HepG2 (cell line): ENCODE results near the gene TRIM54. TPM values are rescaled to one million over a fixed set of nuclear protein-coding genes. Genes with fewer than 3 reads are reported as not detected.

Experiments
- CCDC6 ChIP-seq: sonication (generic); formaldehyde crosslinking; IDR thresholded peaks from 2 replicates; pipeline ENCODE4 v1.8.1; 2022; ENCODE audit warnings: mild to moderate bottlenecking, missing genetic modification reagents, moderate library complexity
- FIP1L1 ChIP-seq: fragments of 200-400 bp; formaldehyde crosslinking; IDR thresholded peaks from 2 replicates; pipeline ENCODE4 v1.6.1; 2018; ENCODE audit warnings: low read depth, mild to moderate bottlenecking, low read length, moderate library complexity, borderline replicate concordance; ENCODE audit not compliant: insufficient read depth
- HNF1B ChIP-seq: sonication (generic); formaldehyde crosslinking; IDR thresholded peaks from 2 replicates; pipeline ENCODE4 v1.5.1; 2020; ENCODE audit warnings: mild to moderate bottlenecking, moderate library complexity, missing genetic modification reagents
- KAT2B ChIP-seq: fragments of 150-350 bp; IDR thresholded peaks from 2 replicates; pipeline ENCODE4 v1.6.1; 2014; ENCODE audit warnings: low read depth, low read length, borderline replicate concordance
- KIAA2018 ChIP-seq: sonication (generic); formaldehyde crosslinking; IDR thresholded peaks from 2 replicates; pipeline ENCODE4 v1.5.0; 2020; ENCODE audit warnings: mild to moderate bottlenecking, missing genetic modification reagents, borderline replicate concordance
- MEIS2 ChIP-seq: sonication (generic); formaldehyde crosslinking; IDR thresholded peaks from 2 replicates; pipeline ENCODE4 v1.9.0; 2021; ENCODE audit warnings: mild to moderate bottlenecking, missing genetic modification reagents
- NFRKB ChIP-seq: fragments of 450-650 bp; IDR thresholded peaks from 2 replicates; pipeline ENCODE4 v1.6.1; 2017
- PRMT3 ChIP-seq: sonication (generic); formaldehyde crosslinking; IDR thresholded peaks from 2 replicates; pipeline ENCODE4 v1.8.1; 2022; ENCODE audit warnings: low read depth, mild to moderate bottlenecking, moderate library complexity, missing genetic modification reagents, borderline replicate concordance
- SALL2 ChIP-seq: sonication (generic); formaldehyde crosslinking; IDR thresholded peaks from 2 replicates; pipeline ENCODE4 v1.8.1; 2023; ENCODE audit warnings: mild to moderate bottlenecking, missing genetic modification reagents, inconsistent platforms
- SIX1 ChIP-seq: sonication (generic); formaldehyde crosslinking; IDR thresholded peaks from 2 replicates; pipeline ENCODE4 v1.4.0; 2020; ENCODE audit warnings: missing genetic modification reagents, borderline replicate concordance
- ZBTB46 ChIP-seq: sonication (generic); formaldehyde crosslinking; IDR thresholded peaks from 2 replicates; pipeline ENCODE4 v1.4.0; 2020; ENCODE audit warnings: mild to moderate bottlenecking, missing genetic modification reagents, borderline replicate concordance
- ZFP1 ChIP-seq: IDR thresholded peaks from 2 replicates; pipeline ENCODE4 v1.6.1; 2016
- ZNF121 ChIP-seq: sonication (generic); formaldehyde crosslinking; IDR thresholded peaks from 2 replicates; pipeline ENCODE4 v1.5.0; 2020; ENCODE audit warnings: mild to moderate bottlenecking, missing genetic modification reagents
- ZNF597 ChIP-seq: sonication (generic); formaldehyde crosslinking; IDR thresholded peaks from 2 replicates; pipeline ENCODE4 v1.5.0; 2020; ENCODE audit warnings: missing genetic modification reagents
- ZNF614 ChIP-seq: IDR thresholded peaks from 2 replicates; pipeline ENCODE4 v1.6.1; 2018; ENCODE audit warnings: missing biosample characterization, missing genetic modification reagents, inconsistent platforms, borderline replicate concordance
- polyA plus RNA-seq, 8 experiments: library from polyadenylated mRNA; depleted of rRNA in 3 of 8; stranded (reverse) in 7 of 8; unstranded in 1 of 8; fragments of >200 nt; fragmentation: Illumina TruSeq in 4 of 8; extraction: Trizol in 4 of 8; gene quantifications; 2 replicates each; pipeline versions ENCODE4 v1.2.1 to v1.2.3, GENCODE V29; 2011 to 2016; ENCODE audit warnings: low read depth in 4 of 8, missing spikeins in 1 of 8, mixed read lengths in 1 of 8; ENCODE audit not compliant: insufficient read depth in 1 of 8
- total RNA-seq, 5 experiments: library from RNA; depleted of rRNA; stranded (reverse); fragments of >200 nt; fragmentation: Illumina TruSeq; extraction: Trizol; gene quantifications; 2 replicates each; pipeline ENCODE4 v1.2.3, GENCODE V29; 2016; ENCODE audit warnings: low read depth in 1 of 5

TRIM54 gene
- total and polyA plus RNA-seq, 2 of the 13 experiments (the other 11 are each of a cell fraction or from before 2014, with no cell fraction given) = 0.07 to 0.13 TPM

- TF ChIP-seq HNF1B (CRISPR knock-in tag) (peak; percentile 96), ZNF121 (CRISPR knock-in tag) (peak; percentile 96), PRMT3 (CRISPR knock-in tag) (no peak), FIP1L1 (no peak), ZBTB46 (CRISPR knock-in tag) (no peak), KIAA2018 (no peak), SALL2 (CRISPR knock-in tag) (0 out of 2 replicates have a peak, but pooled peaks have one; percentile 42), MEIS2 (CRISPR knock-in tag) (peak; percentile 93), CCDC6 (CRISPR knock-in tag) (0 out of 2 replicates have a peak, but pooled peaks have one; percentile 33), SIX1 (CRISPR knock-in tag) (peak; percentile 87; the same call in 1 of the 2 replicates), NFRKB (no peak), ZNF614 (CRISPR knock-in tag) (peak; percentile 86; the same call in 1 of the 2 replicates), ZNF597 (no peak), ZFP1 (CRISPR knock-in tag) (peak; percentile 88), KAT2B (no peak)
Measured at GRCh38 chr2:27320958-27321543, 38.8 kb downstream of the TRIM54 start (continued).
